ENCODE results near the gene NF1.
"Not testable (repeated sequence)": the region's sequence is repeated elsewhere in the genome, so short reads cannot be mapped to it uniquely, and the experiment has no call there.

NF1 gene

DNA sequence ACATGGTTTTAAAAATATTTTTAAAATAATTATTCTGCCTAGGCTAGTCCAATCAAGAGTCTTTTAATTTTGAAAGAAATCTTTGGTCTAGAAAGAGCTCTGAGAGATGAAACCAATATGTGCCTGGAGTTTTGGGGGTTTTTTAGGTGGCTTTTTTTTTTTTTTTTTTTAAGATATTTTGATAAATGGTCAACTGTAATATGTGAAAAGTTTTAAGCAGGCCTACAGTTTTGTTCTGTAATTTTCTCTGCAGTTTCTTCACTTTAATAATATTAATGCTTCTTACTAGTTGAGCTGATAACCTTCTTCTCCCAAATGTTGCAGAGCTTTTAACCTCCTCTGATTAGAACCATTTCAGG lies 157.2 kb downstream of the NF1 start:
- Mint-ChIP-seq H3K4me1 (no peaks in the 10 kb centered on the region), H3K4me3 (no peak overlapping the region), H3K27me3 (no peaks in the 10 kb centered on the region), H3K36me3 (peaks cover 2% of the 10 kb centered on the region), H3K27ac (no peak overlapping the region), H3K9me3 (no peaks in the 10 kb centered on the region)
- no peak for DNase-seq
- CTCF ChIA-PET: interaction anchor here (1.0 to 1.1 kb wide), 2 partner anchors 17 to 37 kb away, joined by 3 read pairs; no protein-coding TSS in a partner anchor

GRCh38 chr17:31252741-31253140 lies 158.0 kb downstream of the NF1 start:
- H3K4me1 Mint-ChIP-seq: no peaks in the 10 kb centered on the region
- H3K27ac Mint-ChIP-seq: no peak overlapping the region
- H3K9me3 Mint-ChIP-seq: no peaks in the 10 kb centered on the region
- no peak for DNase-seq
- CTCF ChIA-PET: interaction anchor here (1.0 to 1.1 kb wide), 2 partner anchors 16 to 38 kb away, joined by 3 read pairs; no protein-coding TSS in a partner anchor
- H3K4me3 Mint-ChIP-seq: no peak overlapping the region
- H3K36me3 Mint-ChIP-seq: peaks cover 2% of the 10 kb centered on the region
- no peaks in the 10 kb centered on the region for H3K27me3 Mint-ChIP-seq

DNA sequence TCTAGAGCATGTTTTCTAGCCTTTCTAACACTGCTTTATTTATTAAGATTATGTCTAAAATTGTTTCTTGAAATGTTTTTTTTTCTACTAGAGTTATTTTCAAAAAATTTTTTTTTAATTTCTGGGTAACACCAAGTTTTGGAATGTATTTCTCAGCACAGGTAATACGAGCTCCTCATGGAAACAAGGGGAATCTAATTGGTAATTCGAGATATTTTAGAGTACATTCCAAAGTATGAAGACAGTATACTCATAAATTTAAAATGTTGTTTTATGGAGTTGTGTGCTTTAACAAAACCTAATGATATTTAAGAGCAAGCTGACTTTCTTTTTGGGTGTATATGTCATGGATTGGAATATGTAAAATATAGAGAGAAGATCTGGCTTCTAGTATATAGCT lies 159.9 kb downstream of the NF1 start:
- Mint-ChIP-seq H3K4me3 (no peak overlapping the region), H3K9me3 (no peaks in the 10 kb centered on the region), H3K4me1 (no peaks in the 10 kb centered on the region), H3K27ac (no peak overlapping the region), H3K27me3 (no peaks in the 10 kb centered on the region), H3K36me3 (peaks cover 2% of the 10 kb centered on the region)
- no peak for DNase-seq
- CTCF ChIA-PET: interaction anchor here (0.6 kb wide), 1 partner anchor 12 kb away, joined by 3 read pairs; no protein-coding TSS in a partner anchor

DNA sequence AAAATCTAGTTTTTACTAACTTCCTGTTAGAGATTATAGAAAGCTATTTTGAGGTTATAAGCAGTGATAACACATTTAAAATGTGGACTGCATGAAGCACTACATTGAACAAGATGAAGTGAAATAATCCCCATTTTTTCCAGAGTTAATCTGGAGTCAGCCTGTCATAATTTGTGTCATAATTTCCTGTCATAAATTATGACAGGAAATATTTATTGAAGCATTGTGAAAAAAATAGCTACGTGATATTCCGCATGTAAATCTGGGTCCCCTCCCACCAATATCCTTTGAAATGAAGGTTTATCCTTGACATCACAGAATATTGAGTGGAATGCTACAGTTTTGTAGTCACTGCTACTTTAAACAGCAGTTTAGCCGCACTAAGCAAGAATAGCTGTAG lies 162.2 kb downstream of the NF1 start:
- Mint-ChIP-seq H3K27me3 (no peaks in the 10 kb centered on the region), H3K4me3 (no peak overlapping the region), H3K9me3 (no peaks in the 10 kb centered on the region), H3K4me1 (no peaks in the 10 kb centered on the region), H3K36me3 (no peaks in the 10 kb centered on the region), H3K27ac (no peak overlapping the region)
- no peak for DNase-seq
- CTCF ChIA-PET: interaction anchor here (1.3 kb wide), 1 partner anchor 12 kb away, joined by 4 read pairs; no protein-coding TSS in a partner anchor

DNA sequence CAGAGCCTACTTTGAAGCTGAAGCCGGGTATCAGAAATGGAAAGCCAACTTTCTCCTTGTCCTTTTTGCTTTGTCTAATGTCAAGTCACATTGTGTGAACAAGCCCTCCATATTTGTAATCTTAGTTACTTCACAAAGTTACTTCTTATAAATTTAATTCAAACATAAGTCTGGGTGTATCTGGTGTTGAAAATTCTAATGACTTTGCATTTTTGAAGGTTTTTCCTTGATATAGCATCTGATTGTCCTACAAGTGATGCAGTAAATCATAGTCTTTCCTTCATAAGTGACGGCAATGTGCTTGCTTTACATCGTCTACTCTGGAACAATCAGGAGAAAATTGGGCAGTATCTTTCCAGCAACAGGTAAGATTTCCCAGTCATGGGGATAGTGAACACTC lies 165.4 kb downstream of the NF1 start:
- Mint-ChIP-seq H3K9me3 (no peaks in the 10 kb centered on the region), H3K36me3 (no peaks in the 10 kb centered on the region), H3K4me1 (no peaks in the 10 kb centered on the region), H3K4me3 (no peak overlapping the region), H3K27ac (no peak overlapping the region), H3K27me3 (no peaks in the 10 kb centered on the region)
- CTCF ChIA-PET: no interaction called here
- no peak for DNase-seq

DNA sequence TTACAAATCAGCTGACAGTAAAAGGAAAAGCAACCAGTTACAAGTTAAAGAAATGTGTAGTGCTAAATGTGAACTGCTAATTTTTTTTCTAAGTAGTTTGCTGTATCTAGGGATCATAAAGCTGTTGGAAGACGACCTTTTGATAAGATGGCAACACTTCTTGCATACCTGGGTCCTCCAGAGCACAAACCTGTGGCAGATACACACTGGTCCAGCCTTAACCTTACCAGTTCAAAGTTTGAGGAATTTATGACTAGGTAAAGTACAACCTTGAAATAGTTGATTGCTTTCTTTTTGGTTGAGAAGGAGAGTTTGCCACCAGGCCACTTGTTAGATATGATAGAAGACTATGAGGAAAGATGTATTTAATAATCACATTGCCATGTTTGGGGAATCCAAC lies 166.8 kb downstream of the NF1 start:
- Mint-ChIP-seq H3K36me3 (peaks cover 3% of the 10 kb centered on the region), H3K9me3 (no peaks in the 10 kb centered on the region), H3K27ac (no peak overlapping the region), H3K4me3 (no peak overlapping the region), H3K27me3 (no peaks in the 10 kb centered on the region), H3K4me1 (no peaks in the 10 kb centered on the region)
- no peak for DNase-seq
- CTCF ChIA-PET: no interaction called here

DNA sequence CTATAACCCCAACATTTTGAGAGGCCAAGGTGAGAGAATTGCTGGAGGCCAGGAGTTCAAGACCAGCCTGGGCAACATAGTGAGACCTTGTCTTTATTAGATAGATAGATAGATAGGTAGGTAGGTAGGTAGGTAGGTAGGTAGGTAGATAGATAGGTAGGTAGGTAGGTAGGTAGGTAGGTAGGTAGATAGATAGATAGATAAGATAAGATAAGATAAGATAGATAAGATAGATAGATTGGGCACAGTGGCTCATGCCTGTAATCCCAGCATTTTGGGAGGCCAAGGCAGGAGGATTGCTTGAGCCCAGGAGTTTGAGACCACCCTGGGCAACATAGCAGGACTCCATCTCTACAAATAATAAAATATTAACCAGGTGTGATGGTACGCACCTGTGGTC lies 168.1 kb downstream of the NF1 start:
- CTCF ChIA-PET, DNase-seq, H3K4me3 Mint-ChIP-seq, H3K27me3 Mint-ChIP-seq, H3K4me1 Mint-ChIP-seq, H3K9me3 Mint-ChIP-seq, H3K27ac Mint-ChIP-seq, H3K36me3 Mint-ChIP-seq: not testable (repeated sequence)

GRCh38 chr17:31266042-31266441 lies 171.3 kb downstream of the NF1 start:
- Mint-ChIP-seq H3K4me1 (no peaks in the 10 kb centered on the region), H3K36me3 (peaks cover 7% of the 10 kb centered on the region), H3K4me3 (no peak overlapping the region), H3K27ac (no peak overlapping the region), H3K27me3 (no peaks in the 10 kb centered on the region), H3K9me3 (no peaks in the 10 kb centered on the region)
- no peak for DNase-seq
- CTCF ChIA-PET: interaction anchor here (0.6 to 1.5 kb wide), 4 partner anchors 12 to 107 kb away, joined by 3 to 5 read pairs (median 3); no protein-coding TSS in a partner anchor

GRCh38 chr17:31269036-31269577 lies 174.3 kb downstream of the NF1 start:
- Mint-ChIP-seq H3K27ac (no peak overlapping the region), H3K9me3 (no peaks in the 10 kb centered on the region), H3K27me3 (no peaks in the 10 kb centered on the region), H3K36me3 (peaks cover 11% of the 10 kb centered on the region), H3K4me1 (no peaks in the 10 kb centered on the region), H3K4me3 (no peak overlapping the region)
- no peak for DNase-seq
- CTCF ChIA-PET: interaction anchor here (1.0 to 1.3 kb wide), 2 partner anchors 12 to 17 kb away, joined by 3 to 4 read pairs; no protein-coding TSS in a partner anchor

- H3K36me3 Mint-ChIP-seq: peaks cover 14% of the 10 kb centered on the region
- CTCF ChIA-PET: interaction anchor here (1.0 to 1.3 kb wide), 2 partner anchors 13 to 18 kb away, joined by 3 to 4 read pairs; no protein-coding TSS in a partner anchor
- no peaks in the 10 kb centered on the region for H3K27me3 Mint-ChIP-seq
- H3K4me1 Mint-ChIP-seq: no peaks in the 10 kb centered on the region
- no peak for DNase-seq
- H3K27ac Mint-ChIP-seq: no peak overlapping the region
- H3K4me3 Mint-ChIP-seq: no peak overlapping the region
- H3K9me3 Mint-ChIP-seq: no peaks in the 10 kb centered on the region
Measured at GRCh38 chr17:31269578-31269983, 174.8 kb downstream of the NF1 start.

DNA sequence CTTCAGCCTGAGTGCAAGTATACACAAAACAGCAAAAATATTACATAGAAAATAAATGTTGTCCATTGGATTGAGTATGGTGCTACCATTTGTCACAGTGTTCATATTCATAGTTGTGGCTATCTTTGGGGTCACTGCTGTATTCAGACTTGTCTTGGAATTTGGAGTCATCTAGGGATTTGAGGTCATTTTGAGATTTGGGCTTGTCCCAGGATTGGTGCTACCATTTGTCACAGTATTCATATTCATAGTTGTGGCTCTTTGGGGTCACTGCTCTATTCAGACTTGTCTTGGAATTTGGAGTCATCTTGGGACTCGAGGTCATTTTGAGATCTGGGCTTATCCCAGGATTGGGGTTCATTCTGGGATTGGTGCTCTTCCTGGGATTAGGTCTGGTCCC lies 177.5 kb downstream of the NF1 start:
- Mint-ChIP-seq H3K4me3 (no peak overlapping the region), H3K27me3 (no peaks in the 10 kb centered on the region), H3K9me3 (no peaks in the 10 kb centered on the region), H3K27ac (no peak overlapping the region), H3K4me1 (no peaks in the 10 kb centered on the region), H3K36me3 (peaks cover 13% of the 10 kb centered on the region)
- DNase-seq: no peak
- CTCF ChIA-PET: no interaction called here

DNA sequence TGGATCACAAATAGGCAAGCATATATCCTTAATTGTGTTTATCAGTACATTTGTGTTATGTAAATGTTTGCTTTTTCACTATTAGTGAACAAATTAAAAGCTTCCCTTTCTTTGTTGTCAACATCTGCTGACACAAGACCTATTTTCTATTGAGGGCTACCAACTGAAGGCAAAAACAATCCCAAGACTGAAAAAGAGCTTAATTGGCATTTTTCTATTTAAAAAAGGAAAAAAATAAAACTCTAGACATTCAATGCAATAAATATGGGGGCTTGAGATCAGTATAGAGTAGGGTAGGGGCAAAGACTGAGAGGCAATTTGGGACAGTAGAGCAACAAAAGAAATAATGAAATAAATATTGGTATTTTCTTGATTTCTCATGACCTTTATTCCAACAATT lies 178.0 kb downstream of the NF1 start:
- CTCF ChIA-PET: no interaction called here
- H3K4me1 Mint-ChIP-seq: no peaks in the 10 kb centered on the region
- peaks cover 11% of the 10 kb centered on the region for H3K36me3 Mint-ChIP-seq
- no peak overlapping the region for H3K4me3 Mint-ChIP-seq
- H3K9me3 Mint-ChIP-seq: no peaks in the 10 kb centered on the region
- H3K27me3 Mint-ChIP-seq: no peaks in the 10 kb centered on the region
- no peak overlapping the region for H3K27ac Mint-ChIP-seq
- DNase-seq: no peak

DNA sequence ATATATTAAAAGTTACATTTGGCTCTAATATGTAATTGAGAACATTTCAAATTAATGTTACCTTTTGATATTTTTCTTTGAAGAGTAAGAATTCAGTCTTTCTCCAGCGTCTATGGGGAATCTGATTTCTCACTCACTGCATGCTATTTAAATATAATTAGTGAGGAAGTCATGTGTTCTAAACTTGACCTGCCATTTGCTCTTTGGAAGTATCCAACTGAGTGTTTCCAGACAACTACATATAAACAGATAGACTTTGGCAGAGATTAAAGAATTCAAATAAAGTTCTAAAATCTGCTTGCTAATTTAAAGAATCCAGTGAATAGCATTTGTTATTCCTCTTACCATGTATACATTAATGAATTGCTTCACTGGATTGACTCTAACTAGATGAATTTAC lies 178.7 kb downstream of the NF1 start:
- Mint-ChIP-seq H3K9me3 (no peaks in the 10 kb centered on the region), H3K4me1 (no peaks in the 10 kb centered on the region), H3K27me3 (no peaks in the 10 kb centered on the region), H3K4me3 (no peak overlapping the region), H3K36me3 (peaks cover 11% of the 10 kb centered on the region), H3K27ac (no peak overlapping the region)
- CTCF ChIA-PET: no interaction called here
- no peak for DNase-seq

- Mint-ChIP-seq H3K36me3 (peaks cover 11% of the 10 kb centered on the region), H3K4me3 (no peak overlapping the region), H3K4me1 (no peaks in the 10 kb centered on the region), H3K9me3 (no peaks in the 10 kb centered on the region), H3K27ac (no peak overlapping the region), H3K27me3 (no peaks in the 10 kb centered on the region)
- CTCF ChIA-PET: no interaction called here
- DNase-seq: no peak
Measured at GRCh38 chr17:31274252-31274651, 179.5 kb downstream of the NF1 start.

GRCh38 chr17:31275116-31275515 lies 180.3 kb downstream of the NF1 start:
- peaks cover 9% of the 10 kb centered on the region for H3K36me3 Mint-ChIP-seq
- DNase-seq: no peak
- H3K27me3 Mint-ChIP-seq: no peaks in the 10 kb centered on the region
- no peaks in the 10 kb centered on the region for H3K9me3 Mint-ChIP-seq
- CTCF ChIA-PET: no interaction called here
- no peak overlapping the region for H3K4me3 Mint-ChIP-seq
- no peak overlapping the region for H3K27ac Mint-ChIP-seq
- no peaks in the 10 kb centered on the region for H3K4me1 Mint-ChIP-seq

GRCh38 chr17:31279401-31279800 lies 184.6 kb downstream of the NF1 start:
- Mint-ChIP-seq H3K27ac (no peak overlapping the region), H3K36me3 (peaks cover 6% of the 10 kb centered on the region), H3K27me3 (no peaks in the 10 kb centered on the region), H3K9me3 (no peaks in the 10 kb centered on the region), H3K4me1 (no peaks in the 10 kb centered on the region), H3K4me3 (no peak overlapping the region)
- CTCF ChIA-PET: no interaction called here
- DNase-seq: no peak
